A549 (cell line): Measurements from ENCODE around the gene UNC13A.

ENCODE experiments used
- CHD2 ChIP-seq: fragments of 150-350 bp; IDR thresholded peaks from 2 replicates; pipeline ENCODE4 v1.6.1; 2014; ENCODE audit warnings: low read length; ENCODE audit not compliant: partially characterized antibody
- FOSL2 ChIP-seq, 2 experiments: fragments of 450-650 bp in 1 of 2; fragments of >200 bp in 1 of 2; sonication (Bioruptor Twin) in 1 of 2; formaldehyde crosslinking; IDR thresholded peaks; 2 replicates each; pipeline versions ENCODE4 v1.5.0 to v1.6.1; 2016 to 2020; ENCODE audit warnings: mild to moderate bottlenecking in 1 of 2, moderate library complexity in 1 of 2
- JUN ChIP-seq, 2 experiments: fragments of >200 bp; sonication (Bioruptor Twin); formaldehyde crosslinking; IDR thresholded peaks; 2 replicates in 1 of 2; 3 replicates in 1 of 2; pipeline ENCODE4 v1.6.1; 2016 to 2017
- MYC ChIP-seq: IDR thresholded peaks from 2 replicates; pipeline ENCODE4 v1.6.1; 2012; ENCODE audit warnings: mild to moderate bottlenecking, inconsistent platforms, low read length, improper control_type of control experiment, borderline replicate concordance
- POLR2A ChIP-seq: IDR thresholded peaks from 2 replicates; pipeline ENCODE4 v1.6.1; 2012; ENCODE audit warnings: mild to moderate bottlenecking, low read length
- POLR2AphosphoS2 ChIP-seq: conservative IDR thresholded peaks from 2 replicates; pipeline ENCODE4 v1.6.1; 2012; ENCODE audit warnings: low read length, improper control_type of control experiment, inconsistent platforms
- RAD21 ChIP-seq, 2 experiments: fragments of >200 bp in 1 of 2; sonication (Bioruptor Twin) in 1 of 2; formaldehyde crosslinking in 1 of 2; IDR thresholded peaks in 1 of 2; conservative IDR thresholded peaks in 1 of 2; 2 replicates in 1 of 2; 3 replicates in 1 of 2; pipeline ENCODE4 v1.6.1; 2012 to 2018; ENCODE audit warnings: inconsistent platforms in 1 of 2
- SMC3 ChIP-seq: fragments of >200 bp; sonication (Bioruptor Twin); formaldehyde crosslinking; IDR thresholded peaks from 3 replicates; pipeline ENCODE4 v1.6.1; 2018; ENCODE audit warnings: inconsistent platforms
- ZFP36 ChIP-seq: fragments of 450-650 bp; IDR thresholded peaks from 2 replicates; pipeline ENCODE4 v1.6.1; 2014; ENCODE audit warnings: borderline replicate concordance; ENCODE audit not compliant: partially characterized antibody
- TF ChIP-seq, protein P1 (sequence below): fragments of >200 bp; sonication (Bioruptor Twin); formaldehyde crosslinking; IDR thresholded peaks from 3 replicates; pipeline ENCODE4 v1.5.1; 2016
- TF ChIP-seq, protein P2 (sequence below): fragments of 200-600 bp; sonication (generic); IDR thresholded peaks from 2 replicates; pipeline ENCODE4 v1.6.1; 2016; ENCODE audit warnings: antibody characterized with exemption, mild to moderate bottlenecking, moderate library complexity

DNA sequence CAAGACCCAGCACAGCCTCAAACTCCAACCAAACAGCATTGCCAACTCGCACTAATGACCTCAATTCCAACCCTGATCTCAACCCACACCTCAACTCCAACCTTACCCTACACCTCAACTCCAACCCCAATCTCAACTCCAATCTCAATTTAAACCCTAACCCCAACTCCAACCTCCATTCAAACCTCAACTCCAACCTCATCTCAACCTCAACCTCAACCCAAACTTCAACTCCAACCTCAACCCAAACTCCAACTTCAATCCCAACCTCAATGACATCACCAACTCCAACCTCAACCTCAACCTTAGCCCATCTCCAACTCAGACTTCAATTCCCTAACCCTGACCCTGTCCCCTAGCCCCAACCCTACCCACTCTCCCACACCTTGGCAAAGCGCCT, 58.4 kb downstream of the UNC13A start:
- TF ChIP-seq ZFP36, result no peak
- TF ChIP-seq, protein P1, sequence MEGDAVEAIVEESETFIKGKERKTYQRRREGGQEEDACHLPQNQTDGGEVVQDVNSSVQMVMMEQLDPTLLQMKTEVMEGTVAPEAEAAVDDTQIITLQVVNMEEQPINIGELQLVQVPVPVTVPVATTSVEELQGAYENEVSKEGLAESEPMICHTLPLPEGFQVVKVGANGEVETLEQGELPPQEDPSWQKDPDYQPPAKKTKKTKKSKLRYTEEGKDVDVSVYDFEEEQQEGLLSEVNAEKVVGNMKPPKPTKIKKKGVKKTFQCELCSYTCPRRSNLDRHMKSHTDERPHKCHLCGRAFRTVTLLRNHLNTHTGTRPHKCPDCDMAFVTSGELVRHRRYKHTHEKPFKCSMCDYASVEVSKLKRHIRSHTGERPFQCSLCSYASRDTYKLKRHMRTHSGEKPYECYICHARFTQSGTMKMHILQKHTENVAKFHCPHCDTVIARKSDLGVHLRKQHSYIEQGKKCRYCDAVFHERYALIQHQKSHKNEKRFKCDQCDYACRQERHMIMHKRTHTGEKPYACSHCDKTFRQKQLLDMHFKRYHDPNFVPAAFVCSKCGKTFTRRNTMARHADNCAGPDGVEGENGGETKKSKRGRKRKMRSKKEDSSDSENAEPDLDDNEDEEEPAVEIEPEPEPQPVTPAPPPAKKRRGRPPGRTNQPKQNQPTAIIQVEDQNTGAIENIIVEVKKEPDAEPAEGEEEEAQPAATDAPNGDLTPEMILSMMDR, result no peak
- no peak for TF ChIP-seq POLR2A
- TF ChIP-seq CHD2, result no peak
- TF ChIP-seq SMC3, result no peak
- TF ChIP-seq MYC, result no peak
- no peak for TF ChIP-seq RAD21 (conservative IDR thresholded peaks at IDR 0.05 in 1 of 2, IDR thresholded peaks at IDR 0.05 in 1 of 2)
- no peak for TF ChIP-seq POLR2AphosphoS2
- TF ChIP-seq JUN (IDR thresholded peaks at IDR 0.05), result no peak
- TF ChIP-seq FOSL2 (IDR thresholded peaks at IDR 0.05), result no peak
- TF ChIP-seq FOSL2 (CRISPR knock-in tag; IDR thresholded peaks at IDR 0.05), result no peak
- TF ChIP-seq, protein P2, sequence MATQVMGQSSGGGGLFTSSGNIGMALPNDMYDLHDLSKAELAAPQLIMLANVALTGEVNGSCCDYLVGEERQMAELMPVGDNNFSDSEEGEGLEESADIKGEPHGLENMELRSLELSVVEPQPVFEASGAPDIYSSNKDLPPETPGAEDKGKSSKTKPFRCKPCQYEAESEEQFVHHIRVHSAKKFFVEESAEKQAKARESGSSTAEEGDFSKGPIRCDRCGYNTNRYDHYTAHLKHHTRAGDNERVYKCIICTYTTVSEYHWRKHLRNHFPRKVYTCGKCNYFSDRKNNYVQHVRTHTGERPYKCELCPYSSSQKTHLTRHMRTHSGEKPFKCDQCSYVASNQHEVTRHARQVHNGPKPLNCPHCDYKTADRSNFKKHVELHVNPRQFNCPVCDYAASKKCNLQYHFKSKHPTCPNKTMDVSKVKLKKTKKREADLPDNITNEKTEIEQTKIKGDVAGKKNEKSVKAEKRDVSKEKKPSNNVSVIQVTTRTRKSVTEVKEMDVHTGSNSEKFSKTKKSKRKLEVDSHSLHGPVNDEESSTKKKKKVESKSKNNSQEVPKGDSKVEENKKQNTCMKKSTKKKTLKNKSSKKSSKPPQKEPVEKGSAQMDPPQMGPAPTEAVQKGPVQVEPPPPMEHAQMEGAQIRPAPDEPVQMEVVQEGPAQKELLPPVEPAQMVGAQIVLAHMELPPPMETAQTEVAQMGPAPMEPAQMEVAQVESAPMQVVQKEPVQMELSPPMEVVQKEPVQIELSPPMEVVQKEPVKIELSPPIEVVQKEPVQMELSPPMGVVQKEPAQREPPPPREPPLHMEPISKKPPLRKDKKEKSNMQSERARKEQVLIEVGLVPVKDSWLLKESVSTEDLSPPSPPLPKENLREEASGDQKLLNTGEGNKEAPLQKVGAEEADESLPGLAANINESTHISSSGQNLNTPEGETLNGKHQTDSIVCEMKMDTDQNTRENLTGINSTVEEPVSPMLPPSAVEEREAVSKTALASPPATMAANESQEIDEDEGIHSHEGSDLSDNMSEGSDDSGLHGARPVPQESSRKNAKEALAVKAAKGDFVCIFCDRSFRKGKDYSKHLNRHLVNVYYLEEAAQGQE, result no peak
